ENCODE data around the gene FOLR3.

DNA sequence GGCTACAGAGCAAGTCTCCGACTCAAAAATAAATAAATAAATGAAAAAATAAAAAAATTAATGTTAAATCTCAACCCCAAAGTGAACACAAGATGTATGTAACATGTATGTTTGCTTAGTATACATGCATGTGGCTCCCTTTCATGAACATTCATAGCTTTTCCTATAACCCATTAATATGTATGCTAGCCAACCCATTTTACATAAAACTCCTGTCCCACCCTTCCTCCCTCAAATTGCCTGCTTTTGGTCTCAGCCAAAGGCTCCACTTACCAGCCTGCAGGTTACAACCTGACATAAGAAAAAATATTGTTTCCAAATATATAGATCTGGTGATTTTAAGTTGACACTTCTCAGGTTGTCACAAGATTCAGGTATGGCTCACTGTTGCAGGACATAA lies 52.7 kb downstream of the FOLR3 start:
- TF ChIP-seq, protein P1, sequence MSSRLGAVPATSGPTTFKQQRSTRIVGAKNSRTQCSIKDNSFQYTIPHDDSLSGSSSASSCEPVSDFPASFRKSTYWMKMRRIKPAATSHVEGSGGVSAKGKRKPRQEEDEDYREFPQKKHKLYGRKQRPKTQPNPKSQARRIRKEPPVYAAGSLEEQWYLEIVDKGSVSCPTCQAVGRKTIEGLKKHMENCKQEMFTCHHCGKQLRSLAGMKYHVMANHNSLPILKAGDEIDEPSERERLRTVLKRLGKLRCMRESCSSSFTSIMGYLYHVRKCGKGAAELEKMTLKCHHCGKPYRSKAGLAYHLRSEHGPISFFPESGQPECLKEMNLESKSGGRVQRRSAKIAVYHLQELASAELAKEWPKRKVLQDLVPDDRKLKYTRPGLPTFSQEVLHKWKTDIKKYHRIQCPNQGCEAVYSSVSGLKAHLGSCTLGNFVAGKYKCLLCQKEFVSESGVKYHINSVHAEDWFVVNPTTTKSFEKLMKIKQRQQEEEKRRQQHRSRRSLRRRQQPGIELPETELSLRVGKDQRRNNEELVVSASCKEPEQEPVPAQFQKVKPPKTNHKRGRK (CRISPR knock-in tag; IDR thresholded peaks at IDR 0.05; ENCODE audit: borderline replicate concordance): no peak
- TF ChIP-seq, protein P2, sequence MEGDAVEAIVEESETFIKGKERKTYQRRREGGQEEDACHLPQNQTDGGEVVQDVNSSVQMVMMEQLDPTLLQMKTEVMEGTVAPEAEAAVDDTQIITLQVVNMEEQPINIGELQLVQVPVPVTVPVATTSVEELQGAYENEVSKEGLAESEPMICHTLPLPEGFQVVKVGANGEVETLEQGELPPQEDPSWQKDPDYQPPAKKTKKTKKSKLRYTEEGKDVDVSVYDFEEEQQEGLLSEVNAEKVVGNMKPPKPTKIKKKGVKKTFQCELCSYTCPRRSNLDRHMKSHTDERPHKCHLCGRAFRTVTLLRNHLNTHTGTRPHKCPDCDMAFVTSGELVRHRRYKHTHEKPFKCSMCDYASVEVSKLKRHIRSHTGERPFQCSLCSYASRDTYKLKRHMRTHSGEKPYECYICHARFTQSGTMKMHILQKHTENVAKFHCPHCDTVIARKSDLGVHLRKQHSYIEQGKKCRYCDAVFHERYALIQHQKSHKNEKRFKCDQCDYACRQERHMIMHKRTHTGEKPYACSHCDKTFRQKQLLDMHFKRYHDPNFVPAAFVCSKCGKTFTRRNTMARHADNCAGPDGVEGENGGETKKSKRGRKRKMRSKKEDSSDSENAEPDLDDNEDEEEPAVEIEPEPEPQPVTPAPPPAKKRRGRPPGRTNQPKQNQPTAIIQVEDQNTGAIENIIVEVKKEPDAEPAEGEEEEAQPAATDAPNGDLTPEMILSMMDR (IDR thresholded peaks at IDR 0.05): no peak
- TF ChIP-seq ETV6 (CRISPR knock-in tag; IDR thresholded peaks at IDR 0.05) (no peak), ZNF263 (CRISPR knock-in tag; IDR thresholded peaks at IDR 0.05; ENCODE audit: low read depth) (no peak), CREM (CRISPR knock-in tag; IDR thresholded peaks at IDR 0.05) (no peak), RELA (CRISPR knock-in tag; IDR thresholded peaks at IDR 0.05; ENCODE audit: borderline replicate concordance) (no peak)
- TF ChIP-seq, protein P3, sequence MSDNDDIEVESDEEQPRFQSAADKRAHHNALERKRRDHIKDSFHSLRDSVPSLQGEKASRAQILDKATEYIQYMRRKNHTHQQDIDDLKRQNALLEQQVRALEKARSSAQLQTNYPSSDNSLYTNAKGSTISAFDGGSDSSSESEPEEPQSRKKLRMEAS (CRISPR knock-in tag; IDR thresholded peaks at IDR 0.05): no peak
- TF ChIP-seq, protein P4, sequence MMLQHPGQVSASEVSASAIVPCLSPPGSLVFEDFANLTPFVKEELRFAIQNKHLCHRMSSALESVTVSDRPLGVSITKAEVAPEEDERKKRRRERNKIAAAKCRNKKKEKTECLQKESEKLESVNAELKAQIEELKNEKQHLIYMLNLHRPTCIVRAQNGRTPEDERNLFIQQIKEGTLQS (CRISPR knock-in tag; conservative IDR thresholded peaks at IDR 0.05): no peak
- TF ChIP-seq, protein P5, sequence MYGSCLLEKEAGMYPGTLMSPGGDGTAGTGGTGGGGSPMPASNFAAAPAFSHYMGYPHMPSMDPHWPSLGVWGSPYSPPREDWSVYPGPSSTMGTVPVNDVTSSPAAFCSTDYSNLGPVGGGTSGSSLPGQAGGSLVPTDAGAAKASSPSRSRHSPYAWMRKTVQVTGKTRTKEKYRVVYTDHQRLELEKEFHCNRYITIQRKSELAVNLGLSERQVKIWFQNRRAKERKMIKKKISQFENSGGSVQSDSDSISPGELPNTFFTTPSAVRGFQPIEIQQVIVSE (CRISPR knock-in tag; IDR thresholded peaks at IDR 0.05; ENCODE audit: borderline replicate concordance): no peak

All from WTC11 (cell line).